ENCODE results near the gene BUD13.

BUD13 gene

GRCh38 chr11:116715383-116715782 is 57.4 kb downstream of the BUD13 start:
- no peak for DNase-seq

DNA sequence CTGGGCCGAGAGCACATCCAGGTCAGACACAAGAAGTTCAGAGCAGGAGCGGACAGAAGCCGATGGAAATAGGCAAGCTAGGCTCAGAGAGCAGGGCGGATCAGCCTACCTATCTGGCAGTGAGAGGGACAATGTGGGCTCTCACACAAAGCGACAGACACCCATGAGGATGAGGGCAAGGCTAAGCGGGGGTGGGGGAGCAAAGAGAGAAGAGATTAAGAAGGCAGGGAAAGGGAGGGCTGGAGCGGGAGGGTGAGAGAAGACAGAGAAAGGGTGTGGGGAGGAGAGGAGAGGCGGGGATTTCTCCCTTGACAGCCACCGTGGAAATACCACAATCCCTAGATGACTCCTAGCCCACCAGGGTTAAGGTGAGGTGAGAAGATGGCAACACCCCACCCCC is 57.9 kb downstream of the BUD13 start:
- DNase-seq = no peak

DNA sequence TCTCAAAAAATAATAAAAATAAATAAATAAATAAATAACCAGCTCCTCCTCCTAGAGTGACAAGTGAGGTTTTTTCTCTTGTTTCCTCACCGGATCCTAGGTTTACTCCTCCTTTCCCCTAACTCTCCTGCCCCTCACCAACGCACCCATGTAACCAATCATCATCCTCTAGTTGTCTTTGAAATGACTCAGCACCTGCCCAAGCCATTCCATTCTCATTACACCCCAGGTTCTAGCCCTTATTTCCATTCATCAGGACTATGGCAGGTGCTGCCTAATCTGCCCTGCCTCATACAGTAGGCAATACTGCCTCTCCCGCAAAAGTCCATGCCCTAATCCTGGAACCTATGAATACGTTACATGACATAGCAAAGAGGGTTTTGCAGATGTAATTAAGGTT is 60.4 kb downstream of the BUD13 start:
- DNase-seq = no peak

DNA sequence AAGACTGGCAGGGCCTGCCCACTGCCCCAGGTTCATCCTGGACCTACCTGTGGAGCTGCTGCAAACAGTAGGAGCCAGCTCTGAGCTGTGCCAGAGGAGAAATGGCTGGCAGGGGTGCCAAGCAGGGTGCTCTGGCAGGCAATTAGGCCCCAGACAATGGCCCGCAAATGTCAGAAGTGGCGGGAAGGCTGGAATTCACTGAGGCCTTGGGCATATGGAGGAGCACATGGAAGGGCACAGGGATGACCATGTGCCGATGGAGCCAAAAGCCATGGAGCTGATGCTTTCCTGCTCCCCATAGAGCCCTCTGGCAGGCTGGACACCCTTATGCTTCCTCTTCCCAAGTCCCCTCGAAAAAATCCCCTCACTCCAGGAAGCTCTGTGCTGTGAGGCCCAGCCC is 62.0 kb downstream of the BUD13 start:
- DNase-seq = no peak

- DNase-seq = no peak
These were observed 62.6 kb downstream of the BUD13 start for GRCh38 chr11:116710001-116710674.

DNA sequence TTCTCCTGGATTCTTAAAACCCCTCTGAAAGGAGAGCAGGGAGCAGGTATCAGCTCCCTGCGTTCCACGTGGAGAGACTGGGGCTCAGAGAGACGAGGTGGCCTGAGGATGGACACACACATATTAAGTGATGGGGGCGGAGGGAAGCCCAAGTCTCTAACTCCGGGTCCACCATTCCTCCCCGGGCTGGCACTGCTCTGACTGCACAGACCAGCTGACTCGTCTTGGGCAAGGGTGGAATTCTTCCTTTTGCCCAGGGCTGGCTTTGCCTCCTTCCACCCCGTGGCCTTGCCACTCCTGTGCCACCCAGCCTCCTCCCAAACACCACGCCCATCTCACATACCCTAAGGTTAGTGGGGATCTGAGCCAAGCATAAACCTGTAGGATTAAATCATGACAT is 65.0 kb downstream of the BUD13 start:
- DNase-seq = no peak

DNA sequence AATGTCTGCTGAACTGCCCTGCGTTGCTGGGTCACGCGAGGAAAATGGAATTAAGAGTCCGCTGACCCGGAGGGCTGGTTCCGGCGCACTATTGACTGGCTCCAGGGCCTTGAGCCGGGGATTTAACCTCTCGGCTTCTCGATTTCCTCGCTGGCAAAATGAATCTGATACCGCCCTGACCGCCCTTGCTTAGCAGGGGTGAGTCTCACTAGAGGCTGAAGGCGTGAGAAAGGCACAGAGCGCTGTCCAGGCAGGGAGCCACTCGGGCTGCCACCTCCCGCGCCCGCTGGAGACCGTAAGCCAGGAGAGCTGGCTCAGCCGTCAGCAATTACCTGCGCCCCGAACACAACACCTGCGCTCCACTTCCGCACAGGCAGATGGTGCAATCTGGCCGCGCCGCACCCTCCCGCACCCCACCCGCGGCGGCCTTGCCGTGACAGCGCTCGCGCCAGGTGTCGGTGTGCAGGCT is 65.6 kb downstream of the BUD13 start:
- no peak for DNase-seq

- DNase-seq = peak; percentile 8
These were observed 69.4 kb downstream of the BUD13 start for GRCh38 chr11:116703421-116703820.

DNA sequence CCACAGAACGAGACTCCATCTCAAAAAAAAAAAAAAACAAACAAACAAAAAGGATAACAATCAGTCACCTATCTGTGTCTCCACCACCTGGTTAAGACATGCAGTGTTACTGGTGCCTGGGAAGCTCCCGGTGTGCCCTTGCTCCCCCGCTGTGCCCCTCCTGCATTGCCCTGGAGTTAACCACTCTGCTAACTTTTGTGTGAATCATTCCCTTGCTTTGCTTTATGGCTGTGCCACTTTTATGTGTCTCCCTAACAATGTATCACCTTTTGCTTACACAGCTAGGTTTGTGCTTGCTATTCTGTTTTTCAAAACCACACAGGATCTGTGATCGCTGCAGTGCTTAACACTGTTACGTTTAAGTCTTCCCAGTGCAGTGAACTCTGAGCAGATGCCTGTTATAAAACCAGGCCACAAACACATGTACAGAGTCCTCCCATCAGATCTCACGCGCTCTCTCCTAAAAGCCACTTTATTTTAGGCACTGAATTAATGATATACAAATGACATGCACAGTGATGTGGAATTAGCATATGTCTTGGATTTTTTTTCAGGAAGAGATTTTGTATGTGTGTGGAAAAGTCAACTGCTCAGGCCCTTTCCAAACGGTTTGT is 69.9 kb downstream of the BUD13 start:
- no peak for DNase-seq

DNA sequence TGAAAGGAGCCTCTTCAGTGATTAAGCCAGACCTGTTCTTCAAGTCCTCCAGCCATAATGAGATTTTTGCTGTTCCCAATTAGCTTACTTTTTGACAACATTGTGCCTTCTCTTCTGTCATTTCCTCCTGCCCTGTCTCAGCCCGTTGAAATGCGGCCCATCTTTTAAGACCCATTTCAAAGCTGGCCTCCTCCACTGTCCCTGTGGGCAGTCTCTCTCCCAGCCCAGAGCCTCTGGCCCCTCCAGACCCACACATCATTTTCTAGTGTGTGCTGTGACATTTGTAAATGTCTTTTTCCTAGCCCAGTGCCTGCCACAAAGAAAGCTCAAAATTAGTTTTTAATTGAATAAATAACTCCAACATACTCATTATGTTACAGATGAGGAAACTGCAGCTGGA is 70.9 kb downstream of the BUD13 start:
- DNase-seq = no peak

- DNase-seq = no peak
These were observed 71.4 kb downstream of the BUD13 start for GRCh38 chr11:116701297-116701801.

GRCh38 chr11:116700586-116701220 is 72.1 kb downstream of the BUD13 start:
- no peak for DNase-seq

Data from fibroblast of upper back skin (primary cell).